ENCODE measurements around the gene SLC4A5.

Gene SLC4A5

DNA sequence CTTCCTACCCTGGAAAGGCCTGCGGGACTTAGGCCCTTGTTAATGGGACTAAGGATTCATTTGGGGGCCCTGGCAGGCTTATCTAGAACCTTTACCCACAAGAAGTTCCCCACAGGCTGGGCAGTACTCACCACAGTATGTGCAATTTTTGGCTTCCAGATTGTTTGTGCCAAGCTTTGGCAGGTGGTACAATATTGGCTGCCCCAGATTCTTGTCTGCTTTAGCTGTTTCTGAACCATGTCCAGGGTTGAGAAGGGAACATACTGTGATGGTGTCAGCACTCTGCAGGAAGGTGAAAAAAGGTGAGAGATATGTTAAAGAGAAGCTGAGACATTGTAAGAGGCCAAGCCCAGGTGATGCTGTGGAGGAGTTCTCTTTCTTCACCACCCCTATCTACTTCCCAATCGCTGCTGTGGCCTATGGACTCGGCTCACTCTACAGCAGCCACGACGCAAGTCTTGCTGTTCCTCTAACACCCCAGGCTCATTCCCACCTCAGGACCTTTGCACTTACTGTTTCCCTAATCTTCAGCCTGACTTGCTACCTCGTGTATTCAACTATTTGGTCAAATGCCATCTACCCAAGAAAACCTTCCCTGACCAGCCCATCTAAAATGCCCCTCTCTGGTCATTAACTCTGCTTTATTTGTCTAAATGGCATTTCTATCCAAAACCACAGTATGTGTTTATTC lies 9.2 kb downstream of the SLC4A5 start:
- TF ChIP-seq, protein P1, sequence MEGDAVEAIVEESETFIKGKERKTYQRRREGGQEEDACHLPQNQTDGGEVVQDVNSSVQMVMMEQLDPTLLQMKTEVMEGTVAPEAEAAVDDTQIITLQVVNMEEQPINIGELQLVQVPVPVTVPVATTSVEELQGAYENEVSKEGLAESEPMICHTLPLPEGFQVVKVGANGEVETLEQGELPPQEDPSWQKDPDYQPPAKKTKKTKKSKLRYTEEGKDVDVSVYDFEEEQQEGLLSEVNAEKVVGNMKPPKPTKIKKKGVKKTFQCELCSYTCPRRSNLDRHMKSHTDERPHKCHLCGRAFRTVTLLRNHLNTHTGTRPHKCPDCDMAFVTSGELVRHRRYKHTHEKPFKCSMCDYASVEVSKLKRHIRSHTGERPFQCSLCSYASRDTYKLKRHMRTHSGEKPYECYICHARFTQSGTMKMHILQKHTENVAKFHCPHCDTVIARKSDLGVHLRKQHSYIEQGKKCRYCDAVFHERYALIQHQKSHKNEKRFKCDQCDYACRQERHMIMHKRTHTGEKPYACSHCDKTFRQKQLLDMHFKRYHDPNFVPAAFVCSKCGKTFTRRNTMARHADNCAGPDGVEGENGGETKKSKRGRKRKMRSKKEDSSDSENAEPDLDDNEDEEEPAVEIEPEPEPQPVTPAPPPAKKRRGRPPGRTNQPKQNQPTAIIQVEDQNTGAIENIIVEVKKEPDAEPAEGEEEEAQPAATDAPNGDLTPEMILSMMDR (conservative IDR thresholded peaks at IDR 0.05; ENCODE audit: control insufficient read depth, insufficient read depth, low read depth, low read length): no peak
- no peak for DNase-seq (ENCODE audit: low read depth)
- H3K4me3 ChIP-seq (ENCODE audit: control insufficient read depth, low read depth, low read length): no peak overlapping the region

GRCh38 chr2:74333175-74333574 lies 10.0 kb downstream of the SLC4A5 start:
- TF ChIP-seq, protein P1 (conservative IDR thresholded peaks at IDR 0.05; ENCODE audit: control insufficient read depth, insufficient read depth, low read depth, low read length): peak; percentile 61
- DNase-seq (ENCODE audit: low read depth): peak; percentile 53
- H3K4me3 ChIP-seq (ENCODE audit: control insufficient read depth, low read depth, low read length): no peak overlapping the region

DNA sequence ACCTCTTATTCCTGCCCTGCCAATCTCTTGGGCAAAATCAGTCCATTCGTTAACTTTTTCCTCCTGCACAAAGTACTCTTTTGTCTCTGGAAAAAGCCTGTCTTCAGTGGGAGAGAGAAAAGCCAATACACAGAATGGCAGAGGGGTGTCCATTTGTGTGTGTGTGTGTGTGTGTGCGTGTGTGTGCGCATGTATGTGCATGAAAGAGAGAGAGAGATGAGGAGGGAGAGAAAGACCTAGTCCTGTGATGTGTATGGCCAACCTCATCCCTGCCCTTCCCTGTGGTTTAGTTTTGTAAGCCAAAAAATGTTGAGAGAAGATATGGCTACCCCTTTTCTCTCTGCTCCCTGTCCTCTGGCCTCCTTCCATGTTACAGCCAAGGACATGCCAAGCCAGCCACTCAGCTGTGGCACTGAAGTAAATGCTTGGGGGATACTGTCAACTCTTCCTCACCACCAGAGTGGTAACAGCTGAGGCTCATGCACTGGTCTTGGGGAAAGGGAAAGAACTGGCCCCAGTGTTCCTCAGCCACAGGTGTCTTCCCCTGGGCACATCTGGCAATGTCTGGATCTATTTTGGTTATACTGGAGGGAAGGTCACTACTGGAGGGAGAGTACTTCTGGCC lies 10.6 kb downstream of the SLC4A5 start:
- TF ChIP-seq, protein P1 (conservative IDR thresholded peaks at IDR 0.05; ENCODE audit: control insufficient read depth, insufficient read depth, low read depth, low read length): no peak

GRCh38 chr2:74328573-74328972 lies 14.6 kb downstream of the SLC4A5 start:
- no peak overlapping the region for H3K4me3 ChIP-seq (ENCODE audit: control insufficient read depth, low read depth, low read length)
- TF ChIP-seq, protein P1 (conservative IDR thresholded peaks at IDR 0.05; ENCODE audit: control insufficient read depth, insufficient read depth, low read depth, low read length): no peak
- no peak for DNase-seq (ENCODE audit: low read depth)

More for the DNA sequence above, 10.6 kb downstream of the SLC4A5 start:
- H3K4me3 ChIP-seq (ENCODE audit: control insufficient read depth, low read depth, low read length): no peak overlapping the region
- no peak for DNase-seq (ENCODE audit: low read depth)

DNA sequence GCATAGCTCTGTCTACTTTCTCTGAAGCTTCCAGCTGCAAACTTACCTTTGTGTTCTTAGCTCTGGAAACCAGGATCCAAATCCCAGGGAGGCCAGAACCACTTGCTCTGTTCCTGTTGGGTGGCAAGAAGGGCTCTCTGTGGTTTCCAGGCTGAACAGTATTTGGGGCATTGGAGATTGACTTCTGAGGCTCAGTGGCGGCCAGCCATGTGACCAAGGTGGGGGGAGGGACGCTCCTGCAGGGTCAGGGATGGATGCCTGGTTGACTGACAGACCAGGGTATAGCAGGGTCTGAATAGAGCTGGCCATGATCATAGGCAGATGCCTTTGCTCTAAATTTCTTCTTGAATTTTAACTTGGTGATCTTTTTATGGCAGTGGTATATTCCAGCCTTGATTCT lies 15.1 kb downstream of the SLC4A5 start:
- TF ChIP-seq, protein P1 (conservative IDR thresholded peaks at IDR 0.05; ENCODE audit: control insufficient read depth, insufficient read depth, low read depth, low read length): no peak
- H3K4me3 ChIP-seq (ENCODE audit: control insufficient read depth, low read depth, low read length): no peak overlapping the region
- no peak for DNase-seq (ENCODE audit: low read depth)

DNA sequence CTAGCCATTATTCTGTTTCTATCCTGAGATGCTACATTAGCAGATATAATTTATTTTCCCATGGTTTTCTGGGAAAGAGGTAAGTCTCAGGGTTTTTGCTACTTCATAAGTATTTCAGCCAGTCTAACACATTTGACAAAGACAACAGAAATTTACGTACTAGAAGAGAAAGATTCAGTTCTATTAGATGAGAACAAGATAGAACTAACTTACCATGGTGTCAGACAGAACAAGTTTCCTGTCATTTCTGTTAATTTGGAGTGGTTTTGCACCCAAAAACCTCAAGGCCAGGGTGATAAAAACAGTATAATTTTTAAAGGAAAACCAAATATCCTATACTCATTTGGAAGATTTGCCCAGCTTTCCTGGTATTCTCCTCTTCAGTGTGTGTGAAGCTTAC lies 15.6 kb downstream of the SLC4A5 start:
- DNase-seq (ENCODE audit: low read depth): no peak
- no peak overlapping the region for H3K4me3 ChIP-seq (ENCODE audit: control insufficient read depth, low read depth, low read length)
- TF ChIP-seq, protein P1 (conservative IDR thresholded peaks at IDR 0.05; ENCODE audit: control insufficient read depth, insufficient read depth, low read depth, low read length): no peak
